Kidney (tissue), 14 donors: ENCODE measurements around the gene FBXW9. TPM values are rescaled to one million over a fixed set of nuclear protein-coding genes. Genes with fewer than 3 reads are reported as not detected.

Experiments used
- DNase-seq, 5 donors: peaks; one replicate each; pipeline ENCODE4 v3.0.0-alpha.2; 2013 to 2020
- FAIRE-seq: peaks from 2 replicates; lab custom pipeline; 2012; peaks lifted over from hg19 to GRCh38; lab: Jason Lieb, UNC
- H3K27ac ChIP-seq, 2 donors: one replicate each; pipeline ENCODE4 v1.7.0; 2013; ENCODE audit warnings: low read depth in 2 of 2, low read length in 2 of 2, inconsistent platforms in 1 of 2
- H3K27me3 ChIP-seq: one replicate; pipeline ENCODE4 v1.7.1; 2013; ENCODE audit warnings: low read length, inconsistent platforms; ENCODE audit not compliant: control insufficient read depth, insufficient read depth
- H3K36me3 ChIP-seq, 3 donors: one replicate each; pipeline versions ENCODE4 v1.7.0 to v1.7.1; 2013; ENCODE audit warnings: low read length in 3 of 3, control low read depth in 1 of 3, inconsistent platforms in 1 of 3; ENCODE audit not compliant: insufficient read depth in 3 of 3, control insufficient read depth in 2 of 3
- H3K4me1 ChIP-seq, 3 donors: one replicate each; pipeline versions ENCODE4 v1.7.0 to v1.7.1; 2013; ENCODE audit warnings: low read length in 3 of 3, inconsistent platforms in 1 of 3, low read depth in 1 of 3; ENCODE audit not compliant: control insufficient read depth in 2 of 3, insufficient read depth in 2 of 3
- H3K4me3 ChIP-seq, 3 donors: one replicate each; pipeline versions ENCODE4 v1.7.0 to v1.8.1; 2013; ENCODE audit warnings: low read length in 3 of 3, control low read depth in 1 of 3, inconsistent platforms in 1 of 3
- H3K9ac ChIP-seq, 3 donors: one replicate each; pipeline versions ENCODE4 v1.7.0 to v1.7.1; 2013; ENCODE audit warnings: low read length in 3 of 3, control low read depth in 1 of 3, inconsistent platforms in 1 of 3
- H3K9me3 ChIP-seq, 3 donors: one replicate each; pipeline versions ENCODE4 v1.7.0 to v1.7.1; 2013; ENCODE audit warnings: low read length in 3 of 3, control low read depth in 1 of 3, inconsistent platforms in 1 of 3; ENCODE audit not compliant: control insufficient read depth in 2 of 3, insufficient read depth in 1 of 3
- intact Hi-C: fragments of 100-400 bp; cut with DNase I; formaldehyde crosslinking; loops from one replicate; pipeline ENCODE4 v1.11.1; 2022
- polyA plus RNA-seq: library from polyadenylated mRNA; stranded (reverse); fragments of 350-450 nt; fragmentation: Illumina TruSeq; extraction: RNeasy Lipid Tissue Mini Kit (QIAGEN cat#74804); gene quantifications from one replicate; pipeline ENCODE4 v1.2.3, GENCODE V29; 2014; ENCODE audit warnings: low read depth, low replicate concordance; ENCODE audit not compliant: insufficient read depth
- total RNA-seq: library from RNA; stranded (reverse); fragmentation: NEBNext Ultra II Directional; extraction: Animal tissue kit (Norgen Biotek cat#: 25700); gene quantifications from one replicate; pipeline ENCODE4 v1.2.1, GENCODE V29; 2021
- TF ChIP-seq, protein P1 (sequence below): IDR thresholded peaks from 3 replicates; pipeline ENCODE4 v1.5.1; 2012; ENCODE audit warnings: mild to moderate bottlenecking, moderate library complexity, borderline replicate concordance; ENCODE audit not compliant: insufficient read depth; ENCODE audit errors: extremely low read depth
- donor health status: control.
- donor health status: control.
- donor health status: control.
- donor health status: control.
- donor health status: control.
- donor health status: DM: yes; HTN: yes; CAD: no.
- donor health status: Normal renal cell carcinoma (clear cell type).

The FBXW9 gene
- total and polyA plus RNA-seq, 2 donors from 2014 or later: 11.4 to 14.9 TPM

DNA sequence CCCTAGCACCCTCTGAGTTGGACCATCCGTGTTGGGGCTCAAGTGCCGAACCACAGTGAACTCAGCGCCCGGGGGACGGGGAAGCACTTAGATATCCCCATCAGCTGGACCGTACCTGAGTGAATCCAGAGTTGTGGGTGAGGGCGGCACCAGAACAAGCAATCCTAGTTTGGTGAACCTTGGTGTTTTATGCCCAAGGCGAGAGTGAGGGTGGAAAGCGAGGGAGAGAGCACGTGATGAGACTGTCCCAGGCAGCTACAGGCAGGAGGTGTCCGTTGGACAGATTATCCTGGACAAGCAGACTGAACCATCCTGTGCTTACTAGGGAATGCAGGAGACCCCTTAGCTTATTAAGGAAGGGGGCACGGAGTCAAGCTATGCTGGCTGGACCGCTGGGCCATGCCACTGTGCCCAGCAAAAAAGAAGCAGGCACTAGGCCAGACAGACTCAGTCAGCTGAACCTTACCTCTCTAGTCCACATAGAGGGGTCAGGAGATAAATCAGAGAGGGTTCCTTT lies 41.5 kb upstream of the FBXW9 start:
- DNase-seq (no peak), FAIRE-seq (no peak)
- Histone ChIP-seq H3K27ac (no peak overlapping the region), H3K9me3 (no peaks in the 10 kb centered on the region), H3K27me3 (no peaks in the 10 kb centered on the region), H3K36me3 (peaks cover 0 to 15% (median 0%) of the 10 kb centered on the region in 3 donors), H3K4me1 (peaks cover 2 to 21% (median 20%) of the 10 kb centered on the region in 3 donors), H3K9ac (peak overlapping the region; percentile 59 to 76 (median 59)), H3K4me3 (peak overlapping the region; percentile 85 to 95 (median 86))
- TF ChIP-seq, protein P1, sequence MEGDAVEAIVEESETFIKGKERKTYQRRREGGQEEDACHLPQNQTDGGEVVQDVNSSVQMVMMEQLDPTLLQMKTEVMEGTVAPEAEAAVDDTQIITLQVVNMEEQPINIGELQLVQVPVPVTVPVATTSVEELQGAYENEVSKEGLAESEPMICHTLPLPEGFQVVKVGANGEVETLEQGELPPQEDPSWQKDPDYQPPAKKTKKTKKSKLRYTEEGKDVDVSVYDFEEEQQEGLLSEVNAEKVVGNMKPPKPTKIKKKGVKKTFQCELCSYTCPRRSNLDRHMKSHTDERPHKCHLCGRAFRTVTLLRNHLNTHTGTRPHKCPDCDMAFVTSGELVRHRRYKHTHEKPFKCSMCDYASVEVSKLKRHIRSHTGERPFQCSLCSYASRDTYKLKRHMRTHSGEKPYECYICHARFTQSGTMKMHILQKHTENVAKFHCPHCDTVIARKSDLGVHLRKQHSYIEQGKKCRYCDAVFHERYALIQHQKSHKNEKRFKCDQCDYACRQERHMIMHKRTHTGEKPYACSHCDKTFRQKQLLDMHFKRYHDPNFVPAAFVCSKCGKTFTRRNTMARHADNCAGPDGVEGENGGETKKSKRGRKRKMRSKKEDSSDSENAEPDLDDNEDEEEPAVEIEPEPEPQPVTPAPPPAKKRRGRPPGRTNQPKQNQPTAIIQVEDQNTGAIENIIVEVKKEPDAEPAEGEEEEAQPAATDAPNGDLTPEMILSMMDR: no peak
- intact Hi-C loops: no loop called here

- H3K4me1 ChIP-seq: peaks cover 2 to 23% (median 20%) of the 10 kb centered on the region in 3 donors
- DNase-seq: peak; percentile 95 to 100 (median 98)
- no peaks in the 10 kb centered on the region for H3K27me3 ChIP-seq
- peak within 1 kb of the TSS; percentile 85 to 95 (median 86) for H3K4me3 ChIP-seq
- peak within 1 kb of the TSS; percentile 87 to 92 for H3K27ac ChIP-seq
- H3K9me3 ChIP-seq: no peaks in the 10 kb centered on the region
- H3K36me3 ChIP-seq: peaks cover 0 to 13% (median 0%) of the 10 kb centered on the region in 3 donors
- peak; percentile 99 for FAIRE-seq
- TF ChIP-seq, protein P1: peak; percentile 1
- intact Hi-C loops: no loop called here
- H3K9ac ChIP-seq: peak within 1 kb of the TSS; percentile 59 to 76 (median 59)
Measured at GRCh38 chr19:12736995-12737834, 40.8 kb upstream of the FBXW9 start, which contains the start of gene GET3. TSS of gene GET3 (plus strand) at chr19:12737497. CDS start at chr19:12737506, 9 bp downstream.

DNA sequence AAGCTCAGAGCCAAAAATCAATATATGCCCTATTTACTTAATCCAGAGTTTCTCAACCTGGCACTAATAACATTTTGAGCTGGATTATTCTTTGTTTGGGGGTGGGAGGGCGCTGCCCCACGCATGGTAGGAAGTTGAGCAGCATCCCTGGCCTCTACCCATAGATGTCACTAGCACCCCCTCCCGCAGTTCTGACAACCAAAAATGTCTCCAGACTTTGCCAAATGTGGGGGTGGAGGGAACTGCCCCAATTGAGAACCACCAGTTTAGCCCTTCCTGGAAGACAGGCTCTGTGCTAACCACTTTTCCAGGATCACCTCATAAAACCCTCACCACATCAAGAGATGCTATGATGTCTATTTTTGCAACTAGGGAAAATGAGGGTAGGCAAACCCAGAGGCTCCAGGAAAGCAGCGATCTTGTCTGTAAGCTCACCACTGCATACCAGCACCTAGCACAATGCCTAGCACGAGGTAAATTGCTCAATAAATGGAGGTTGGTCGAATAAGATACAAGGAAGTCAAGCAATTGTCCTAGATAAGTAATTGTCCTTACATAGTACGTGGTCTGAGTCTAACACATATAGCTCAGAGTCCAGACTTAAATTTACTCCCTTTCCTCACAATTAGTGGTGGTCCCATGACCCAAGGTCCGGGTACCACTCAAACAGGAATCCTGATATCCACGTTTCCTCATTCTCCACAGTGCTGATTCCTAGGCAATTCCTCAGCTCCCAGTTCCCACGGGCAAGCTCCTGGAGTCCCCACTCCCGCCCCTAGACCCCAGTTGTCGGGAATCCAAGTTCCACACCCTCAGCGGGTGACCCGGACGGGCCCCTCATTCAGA lies 37.2 kb upstream of the FBXW9 start:
- intact Hi-C loops: no loop called here
- H3K4me1 ChIP-seq: peaks cover 2 to 25% (median 20%) of the 10 kb centered on the region in 3 donors
- no peaks in the 10 kb centered on the region for H3K27me3 ChIP-seq
- FAIRE-seq (no peak), DNase-seq (peak in 1 of 5 donors; percentile 47)
- H3K9ac ChIP-seq: peak overlapping the region; percentile 79 to 97 (median 92)
- no peaks in the 10 kb centered on the region for H3K9me3 ChIP-seq
- TF ChIP-seq, protein P1: no peak
- peak overlapping the region in 1 of 2 donors; percentile 90 for H3K27ac ChIP-seq
- H3K36me3 ChIP-seq: peaks cover 4 to 20% (median 11%) of the 10 kb centered on the region in 3 donors
- peak overlapping the region; percentile 77 to 98 (median 96) for H3K4me3 ChIP-seq
